OCI-LY1 (cell line): ENCODE data around the gene NSRP1.

Experiments used
- EZH2 ChIP-seq: fragments of 200-600 bp; sonication (generic), shearing (Covaris generic); IDR thresholded peaks from 2 replicates; pipeline ENCODE4 v1.8.0; 2017; ENCODE audit warnings: borderline replicate concordance, mixed run types, mild to moderate bottlenecking, antibody characterized with exemption, low read length, moderate library complexity, mixed read lengths
- TF ChIP-seq, protein P1 (sequence below): fragments of 200-600 bp; sonication (generic), shearing (Covaris generic); IDR thresholded peaks from 2 replicates; pipeline ENCODE4 v1.5.1; 2017; ENCODE audit warnings: mild to moderate bottlenecking, antibody characterized with exemption, low read length, moderate library complexity, mixed read lengths

- TF ChIP-seq, protein P1, sequence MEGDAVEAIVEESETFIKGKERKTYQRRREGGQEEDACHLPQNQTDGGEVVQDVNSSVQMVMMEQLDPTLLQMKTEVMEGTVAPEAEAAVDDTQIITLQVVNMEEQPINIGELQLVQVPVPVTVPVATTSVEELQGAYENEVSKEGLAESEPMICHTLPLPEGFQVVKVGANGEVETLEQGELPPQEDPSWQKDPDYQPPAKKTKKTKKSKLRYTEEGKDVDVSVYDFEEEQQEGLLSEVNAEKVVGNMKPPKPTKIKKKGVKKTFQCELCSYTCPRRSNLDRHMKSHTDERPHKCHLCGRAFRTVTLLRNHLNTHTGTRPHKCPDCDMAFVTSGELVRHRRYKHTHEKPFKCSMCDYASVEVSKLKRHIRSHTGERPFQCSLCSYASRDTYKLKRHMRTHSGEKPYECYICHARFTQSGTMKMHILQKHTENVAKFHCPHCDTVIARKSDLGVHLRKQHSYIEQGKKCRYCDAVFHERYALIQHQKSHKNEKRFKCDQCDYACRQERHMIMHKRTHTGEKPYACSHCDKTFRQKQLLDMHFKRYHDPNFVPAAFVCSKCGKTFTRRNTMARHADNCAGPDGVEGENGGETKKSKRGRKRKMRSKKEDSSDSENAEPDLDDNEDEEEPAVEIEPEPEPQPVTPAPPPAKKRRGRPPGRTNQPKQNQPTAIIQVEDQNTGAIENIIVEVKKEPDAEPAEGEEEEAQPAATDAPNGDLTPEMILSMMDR, result no peak
- TF ChIP-seq EZH2, result no peak
Observed at GRCh38 chr17:30165960-30166359, 49.3 kb downstream of the NSRP1 start.
